H9 (cell line): Measurements from ENCODE around the gene PRKAR1A. TPM values are rescaled to one million over a fixed set of nuclear protein-coding genes. Genes with fewer than 3 reads are reported as not detected.

Source experiments
- DNase-seq: peaks from one replicate; pipeline ENCODE4 v3.0.0-alpha.2; 2017
- H2AFZ ChIP-seq: one replicate; pipeline ENCODE4 v1.6.1; 2013; ENCODE audit warnings: mild to moderate bottlenecking, low read length, control low read depth, moderate library complexity
- H2AK5ac ChIP-seq: 2 replicates; pipeline ENCODE4 v1.6.1; 2013; ENCODE audit warnings: low read length, control low read depth, mixed read lengths; ENCODE audit not compliant: insufficient read length
- H2BK120ac ChIP-seq: one replicate; pipeline ENCODE4 v1.6.1; 2013; ENCODE audit warnings: low read depth, mild to moderate bottlenecking, low read length, control low read depth, inconsistent platforms; ENCODE audit not compliant: poor library complexity, severe bottlenecking
- H2BK12ac ChIP-seq: 2 replicates; pipeline ENCODE4 v1.6.1; 2013; ENCODE audit warnings: low read length, control low read depth, mixed read lengths, low read depth; ENCODE audit not compliant: insufficient read length
- H2BK15ac ChIP-seq: 2 replicates; pipeline ENCODE4 v1.6.1; 2013; ENCODE audit warnings: low read depth, low read length, control low read depth
- H2BK20ac ChIP-seq: one replicate; pipeline ENCODE4 v1.6.1; 2013; ENCODE audit warnings: low read depth, mild to moderate bottlenecking, low read length, control low read depth, inconsistent platforms; ENCODE audit not compliant: poor library complexity, severe bottlenecking
- H2BK5ac ChIP-seq: 2 replicates; pipeline ENCODE4 v1.6.1; 2013; ENCODE audit warnings: low read length, control low read depth, mixed read lengths; ENCODE audit not compliant: insufficient read length
- H3K14ac ChIP-seq: 2 replicates; pipeline ENCODE4 v1.6.1; 2013; ENCODE audit warnings: low read length, control low read depth; ENCODE audit not compliant: insufficient read depth
- H3K18ac ChIP-seq: 2 replicates; pipeline ENCODE4 v1.6.1; 2013; ENCODE audit warnings: low read depth, mild to moderate bottlenecking, mixed read lengths, low read length, control low read depth; ENCODE audit not compliant: insufficient read length
- H3K23ac ChIP-seq: 2 replicates; pipeline ENCODE4 v1.6.1; 2013; ENCODE audit warnings: low read length, control low read depth, mixed read lengths, low read depth; ENCODE audit not compliant: insufficient read length
- H3K23me2 ChIP-seq: 2 replicates; pipeline ENCODE4 v1.6.1; 2013; ENCODE audit warnings: low read depth, mild to moderate bottlenecking, mixed read lengths, low read length, control low read depth; ENCODE audit not compliant: insufficient read length, poor library complexity, severe bottlenecking
- H3K27ac ChIP-seq: 2 replicates; pipeline ENCODE4 v1.5.1; 2013; ENCODE audit warnings: low read length, control low read depth, mixed read lengths, low read depth; ENCODE audit not compliant: insufficient read length
- H3K27me3 ChIP-seq: 2 replicates; pipeline ENCODE4 v1.6.1; 2013; ENCODE audit warnings: low read length, control low read depth, inconsistent platforms; ENCODE audit not compliant: insufficient read depth
- H3K4ac ChIP-seq: 2 replicates; pipeline ENCODE4 v1.6.1; 2013; ENCODE audit warnings: low read depth, mild to moderate bottlenecking, control low read depth, inconsistent platforms, low read length, moderate library complexity
- H3K4me1 ChIP-seq: 2 replicates; pipeline ENCODE4 v1.6.1; 2013; ENCODE audit warnings: low read length, control low read depth, inconsistent platforms; ENCODE audit not compliant: insufficient read depth
- H3K4me2 ChIP-seq: 2 replicates; pipeline ENCODE4 v1.6.1; 2013; ENCODE audit warnings: low read length, control low read depth, mixed read lengths; ENCODE audit not compliant: insufficient read length, insufficient read depth
- H3K56ac ChIP-seq: 2 replicates; pipeline ENCODE4 v1.6.1; 2013; ENCODE audit warnings: low read depth, mild to moderate bottlenecking, mixed read lengths, low read length, control low read depth; ENCODE audit not compliant: insufficient read length
- H3K79me1 ChIP-seq: 2 replicates; pipeline ENCODE4 v1.6.1; 2013; ENCODE audit warnings: low read depth, mild to moderate bottlenecking, moderate library complexity, low read length, control low read depth, inconsistent platforms; ENCODE audit not compliant: insufficient read depth, poor library complexity, severe bottlenecking
- H3K79me2 ChIP-seq: 2 replicates; pipeline ENCODE4 v1.6.1; 2013; ENCODE audit warnings: low read length, control low read depth, inconsistent platforms; ENCODE audit not compliant: insufficient read depth
- H3K9ac ChIP-seq: 2 replicates; pipeline ENCODE4 v1.6.1; 2013; ENCODE audit warnings: low read length, control low read depth, mixed read lengths; ENCODE audit not compliant: insufficient read length; ENCODE audit errors: extremely low read depth
- H3K9me3 ChIP-seq: one replicate; pipeline ENCODE4 v1.6.1; 2013; ENCODE audit warnings: low read depth, low read length, inconsistent platforms; ENCODE audit not compliant: control insufficient read depth
- H3T11ph ChIP-seq: one replicate; pipeline ENCODE4 v1.6.1; 2013; ENCODE audit warnings: mild to moderate bottlenecking, low read length, control low read depth, inconsistent platforms
- H4K20me1 ChIP-seq: one replicate; pipeline ENCODE4 v1.6.1; 2013; ENCODE audit not compliant: control insufficient read depth, insufficient read length, insufficient read depth
- H4K5ac ChIP-seq: 2 replicates; pipeline ENCODE4 v1.6.1; 2013; ENCODE audit warnings: low read depth, mild to moderate bottlenecking, mixed read lengths, low read length, control low read depth; ENCODE audit not compliant: insufficient read length
- H4K8ac ChIP-seq: replicated peaks from 2 replicates; pipeline ENCODE4 v1.6.1; 2013; ENCODE audit warnings: low read length, control low read depth, mixed read lengths, low read depth; ENCODE audit not compliant: insufficient read length
- H4K91ac ChIP-seq: 2 replicates; pipeline ENCODE4 v1.6.1; 2013; ENCODE audit warnings: low read depth, mild to moderate bottlenecking, moderate library complexity, mixed read lengths, low read length, control low read depth; ENCODE audit not compliant: insufficient read length
- H3K27ac Mint-ChIP-seq, 3 experiments: 2 replicates in 2 of 3; 3 replicates in 1 of 3; pipeline ENCODE4 v1.8.0; 2020 to 2021; ENCODE audit warnings: mixed read lengths in 3 of 3, mild to moderate bottlenecking in 1 of 3, moderate library complexity in 1 of 3
- H3K27me3 Mint-ChIP-seq: 2 replicates; pipeline ENCODE4 v1.8.0; 2021; ENCODE audit warnings: low read depth, mild to moderate bottlenecking, moderate library complexity, mixed read lengths
- H3K36me3 Mint-ChIP-seq, 3 experiments: 2 replicates in 2 of 3; 3 replicates in 1 of 3; pipeline ENCODE4 v1.8.0; 2020 to 2021; ENCODE audit warnings: low read depth in 3 of 3, mixed read lengths in 3 of 3; ENCODE audit not compliant: insufficient read depth in 1 of 3
- H3K4me1 Mint-ChIP-seq, 2 experiments: 2 replicates each; pipeline ENCODE4 v1.8.0; 2020; ENCODE audit warnings: mixed read lengths in 2 of 2
- H3K4me3 Mint-ChIP-seq, 2 experiments: 2 replicates in 1 of 2; 3 replicates in 1 of 2; pipeline ENCODE4 v1.8.0; 2020 to 2021; ENCODE audit warnings: mild to moderate bottlenecking in 2 of 2, mixed read lengths in 2 of 2, moderate library complexity in 1 of 2
- H3K9me3 Mint-ChIP-seq, 2 experiments: 2 replicates in 1 of 2; 3 replicates in 1 of 2; pipeline ENCODE4 v1.8.0; 2020; ENCODE audit warnings: mild to moderate bottlenecking in 2 of 2, mixed read lengths in 2 of 2, moderate library complexity in 1 of 2
- CTCF ChIP-seq: fragments of 200-600 bp; sonication (generic); conservative IDR thresholded peaks from 3 replicates; pipeline ENCODE4 v1.8.0; 2021; ENCODE audit warnings: antibody characterized with exemption, mild to moderate bottlenecking
- WGBS: extraction: QIAGEN DNeasy Blood & Tissue Kit; methylation state at CpG from one replicate; pipeline ENCODE4 v1.1.7; 2013; ENCODE audit warnings: missing lambda C conversion rate, low lambda C conversion rate, mixed read lengths; ENCODE audit not compliant: insufficient read length; ENCODE audit errors: extremely low coverage; 5-methylcytosine and 5-hydroxymethylcytosine counted together
- total RNA-seq: library from RNA; stranded (reverse); gene quantifications from 2 replicates; pipeline ENCODE4 v1.2.1, GENCODE V29; 2021

Gene PRKAR1A
- total RNA-seq, 1 experiment from 2014 or later, result 171 TPM

- Histone ChIP-seq H4K20me1 (no peaks in the 10 kb centered on the region), H3K79me2 (no peaks in the 10 kb centered on the region), H4K91ac (no peak overlapping the region), H3K4me2 (no peak overlapping the region), H3T11ph (no peak overlapping the region), H2BK15ac (no peak overlapping the region), H2BK5ac (no peak overlapping the region), H3K4me1 (no peaks in the 10 kb centered on the region), H3K4ac (no peak overlapping the region), H4K8ac (no peak overlapping the region), H3K14ac (no peak overlapping the region), H3K79me1 (no peaks in the 10 kb centered on the region), H3K23me2 (no peaks in the 10 kb centered on the region), H3K56ac (no peak overlapping the region), H3K18ac (no peak overlapping the region), H2BK12ac (no peak overlapping the region), H2AK5ac (no peak overlapping the region), H3K9me3 (no peaks in the 10 kb centered on the region), H2BK20ac (no peak overlapping the region), H3K27ac (no peak overlapping the region), H3K9ac (no peak overlapping the region), H4K5ac (no peak overlapping the region), H3K23ac (no peak overlapping the region), H2BK120ac (no peak overlapping the region), H2AFZ (no peak overlapping the region), H3K27me3 (no peaks in the 10 kb centered on the region)
- peaks cover 5% of the 10 kb centered on the region; the same call in 1 of the 2 replicates for H3K27me3 Mint-ChIP-seq
- TF ChIP-seq CTCF, result no peak
- H3K36me3 Mint-ChIP-seq, result no peaks in the 10 kb centered on the region
- H3K4me1 Mint-ChIP-seq, result peaks cover 4 to 5% of the 10 kb centered on the region in 2 experiments; a peak in 3 of 4 replicates
- H3K4me3 Mint-ChIP-seq, result no peak overlapping the region
- whole genome bisulfite sequencing, result no CpG with 5 or more reads among the region's 4 CpGs
- no peaks in the 10 kb centered on the region for H3K9me3 Mint-ChIP-seq
- DNase-seq, result no peak
- no peak overlapping the region for H3K27ac Mint-ChIP-seq
Measured at GRCh38 chr17:68480885-68481284, 31.3 kb upstream of the PRKAR1A start.
